Tibial artery (tissue), 4 donors: ENCODE measurements around the gene WFS1.

Experiments used
- DNase-seq, 2 donors: peaks; one replicate each; pipeline ENCODE4 v3.0.0-alpha.2; 2019
- H3K27ac ChIP-seq, 2 donors: fragments of 200-600 bp; sonication (generic) in 1 of 2; 1 replicate in 1 of 2; 2 replicates in 1 of 2; pipeline ENCODE4 v1.5.1; 2018 to 2019; ENCODE audit warnings: mild to moderate bottlenecking in 1 of 2
- H3K27me3 ChIP-seq, 2 donors: fragments of 200-600 bp; sonication (generic) in 1 of 2; one replicate each; pipeline versions ENCODE4 v1.5.1 to v1.6.0; 2016 to 2019
- H3K36me3 ChIP-seq, 3 donors: fragments of 200-600 bp; sonication (generic) in 2 of 3; one replicate each; pipeline ENCODE4 v1.5.1; 2016 to 2019; ENCODE audit warnings: mild to moderate bottlenecking in 2 of 3
- H3K4me1 ChIP-seq, 4 donors: fragments of 200-600 bp; sonication (generic) in 2 of 4; 1 replicate in 3 of 4; 2 replicates in 1 of 4; pipeline ENCODE4 v1.5.1; 2016 to 2019
- H3K4me3 ChIP-seq, 2 donors: fragments of 200-600 bp; sonication (generic) in 1 of 2; 1 replicate in 1 of 2; 2 replicates in 1 of 2; pipeline ENCODE4 v1.5.1; 2018 to 2019; ENCODE audit warnings: mild to moderate bottlenecking in 2 of 2
- H3K9me3 ChIP-seq, 3 donors: fragments of 200-600 bp; sonication (generic) in 1 of 3; one replicate each; pipeline ENCODE4 v1.5.1; 2016 to 2019
- CTCF ChIP-seq, 2 experiments: fragments of 200-600 bp in 1 of 2; fragments of 450-650 bp in 1 of 2; IDR thresholded peaks; one replicate each; pipeline ENCODE4 v1.5.1; 2017 to 2019; ENCODE audit warnings: antibody characterized with exemption in 2 of 2, mild to moderate bottlenecking in 1 of 2, moderate library complexity in 1 of 2
- intact Hi-C: fragments of 100-400 bp; cut with DNase I; formaldehyde crosslinking; loops from one replicate; pipeline ENCODE4 v1.15.0; 2023; ENCODE audit warnings: low total_unique reads

Gene WFS1

GRCh38 chr4:6332669-6333050, 63.0 kb downstream of the WFS1 start:
- intact Hi-C loops: no loop called here
- TF ChIP-seq CTCF (IDR thresholded peaks at IDR 0.05): no peak
- Histone ChIP-seq H3K27me3 (peaks cover 0 to 74% of the 10 kb centered on the region in 2 donors), H3K36me3 (no peaks in the 10 kb centered on the region), H3K27ac (no peak overlapping the region), H3K4me1 (no peaks in the 10 kb centered on the region), H3K9me3 (peaks cover 0 to 4% (median 0%) of the 10 kb centered on the region in 3 donors), H3K4me3 (no peak overlapping the region)
- DNase-seq: no peak

GRCh38 chr4:6333301-6334202, 63.9 kb downstream of the WFS1 start:
- intact Hi-C loops: no loop called here
- Histone ChIP-seq H3K27ac (no peak overlapping the region), H3K27me3 (peaks cover 0 to 74% of the 10 kb centered on the region in 2 donors), H3K36me3 (no peaks in the 10 kb centered on the region), H3K4me1 (no peaks in the 10 kb centered on the region), H3K9me3 (peaks cover 0 to 4% (median 0%) of the 10 kb centered on the region in 3 donors), H3K4me3 (no peak overlapping the region)
- no peak for DNase-seq
- no peak for TF ChIP-seq CTCF (IDR thresholded peaks at IDR 0.05)

GRCh38 chr4:6334203-6334887, 64.7 kb downstream of the WFS1 start:
- intact Hi-C loops: no loop called here
- Histone ChIP-seq H3K4me3 (no peak overlapping the region), H3K27ac (no peak overlapping the region), H3K36me3 (no peaks in the 10 kb centered on the region), H3K27me3 (peaks cover 0 to 75% of the 10 kb centered on the region in 2 donors), H3K9me3 (peaks cover 0 to 4% (median 0%) of the 10 kb centered on the region in 3 donors), H3K4me1 (no peaks in the 10 kb centered on the region)
- no peak for DNase-seq
- no peak for TF ChIP-seq CTCF (IDR thresholded peaks at IDR 0.05)

GRCh38 chr4:6335040-6335590, 65.5 kb downstream of the WFS1 start:
- H3K27ac ChIP-seq: no peak overlapping the region
- H3K9me3 ChIP-seq: peaks cover 0 to 4% (median 0%) of the 10 kb centered on the region in 3 donors
- H3K27me3 ChIP-seq: peaks cover 0 to 82% of the 10 kb centered on the region in 2 donors
- H3K36me3 ChIP-seq: no peaks in the 10 kb centered on the region
- H3K4me1 ChIP-seq: no peaks in the 10 kb centered on the region
- TF ChIP-seq CTCF (IDR thresholded peaks at IDR 0.05): no peak
- H3K4me3 ChIP-seq: no peak overlapping the region
- no peak for DNase-seq
- intact Hi-C loops: no loop called here

GRCh38 chr4:6336166-6336565, 66.5 kb downstream of the WFS1 start:
- DNase-seq: no peak
- Histone ChIP-seq H3K36me3 (no peaks in the 10 kb centered on the region), H3K4me3 (no peak overlapping the region), H3K27me3 (peaks cover 0 to 90% of the 10 kb centered on the region in 2 donors), H3K27ac (no peak overlapping the region), H3K4me1 (no peaks in the 10 kb centered on the region), H3K9me3 (peaks cover 0 to 4% (median 0%) of the 10 kb centered on the region in 3 donors)
- TF ChIP-seq CTCF (IDR thresholded peaks at IDR 0.05): no peak
- intact Hi-C loops: no loop called here
